HG02623 (cell line): ENCODE results near the gene TSC22D4.
"Not testable (repeated sequence)": the region's sequence is repeated elsewhere in the genome, so short reads cannot be mapped to it uniquely, and the experiment has no call there.

Experiments used
- ATAC-seq: cut with Tn5 transposase; IDR thresholded peaks from one replicate; pipeline ENCODE4 v1.9.1; 2021; ENCODE audit warnings: moderate library complexity; ENCODE audit not compliant: unreplicated experiment

TSC22D4 gene

GRCh38 chr7:100446040-100446439, 33.0 kb downstream of the TSC22D4 start:
- ATAC-seq = no peak

- ATAC-seq = no peak
Measured at GRCh38 chr7:100444311-100445278, 34.4 kb downstream of the TSC22D4 start.

- ATAC-seq = no peak
Measured at GRCh38 chr7:100443096-100443840, 35.7 kb downstream of the TSC22D4 start.

GRCh38 chr7:100441641-100442535, 37.1 kb downstream of the TSC22D4 start:
- ATAC-seq = no peak

- ATAC-seq = not testable (repeated sequence)
Measured at GRCh38 chr7:100439244-100439643, 39.8 kb downstream of the TSC22D4 start.

GRCh38 chr7:100438731-100439130, 40.3 kb downstream of the TSC22D4 start:
- not testable (repeated sequence) for ATAC-seq

GRCh38 chr7:100438172-100438571, 40.8 kb downstream of the TSC22D4 start:
- ATAC-seq = no peak

GRCh38 chr7:100437150-100438100, 41.6 kb downstream of the TSC22D4 start:
- ATAC-seq = no peak

GRCh38 chr7:100435401-100436304, 43.4 kb downstream of the TSC22D4 start:
- peak; percentile 20 for ATAC-seq

GRCh38 chr7:100434297-100435144, 44.5 kb downstream of the TSC22D4 start:
- ATAC-seq = no peak

- no peak for ATAC-seq
Measured at GRCh38 chr7:100433592-100434296, 45.3 kb downstream of the TSC22D4 start.

GRCh38 chr7:100433276-100433591, 45.8 kb downstream of the TSC22D4 start:
- ATAC-seq = no peak

GRCh38 chr7:100432621-100433275, 46.3 kb downstream of the TSC22D4 start:
- ATAC-seq = no peak

GRCh38 chr7:100432053-100432452, 47.0 kb downstream of the TSC22D4 start:
- ATAC-seq = no peak

GRCh38 chr7:100431286-100431735, 47.7 kb downstream of the TSC22D4 start:
- ATAC-seq = no peak

GRCh38 chr7:100430493-100431285, 48.3 kb downstream of the TSC22D4 start:
- ATAC-seq = no peak
